ENCODE measurements around the gene SCGB1C2. TPM values are rescaled to one million over a fixed set of nuclear protein-coding genes. Genes with fewer than 3 reads are reported as not detected.

SCGB1C2 gene
- total RNA-seq, 1 donor from 2014 or later, result not detected

- no peaks in the 10 kb centered on the region for H3K4me1 ChIP-seq
- H3K9me3 ChIP-seq, result no peaks in the 10 kb centered on the region
- H3K27ac ChIP-seq, result no peak overlapping the region
- no peaks in the 10 kb centered on the region for H3K36me3 ChIP-seq
- no peak for DNase-seq (ENCODE audit: extremely low spot score in 2 of 2)
- H3K27me3 ChIP-seq, result no peaks in the 10 kb centered on the region
- intact Hi-C loops (cut with DNase I), result no loop called here
- H3K4me3 ChIP-seq, result no peak overlapping the region
- TF ChIP-seq POLR2AphosphoS5 (IDR thresholded peaks at IDR 0.05; ENCODE audit: insufficient read depth in 1 of 2, low read depth in 1 of 2), result no peak
- TF ChIP-seq POLR2A (IDR thresholded peaks at IDR 0.05), result no peak
- TF ChIP-seq CTCF (IDR thresholded peaks at IDR 0.05), result no peak
Observed at GRCh38 chr17:142102-142661, 4.8 kb downstream of the SCGB1C2 start.

- no peaks in the 10 kb centered on the region for H3K9me3 ChIP-seq
- TF ChIP-seq POLR2A (IDR thresholded peaks at IDR 0.05) (no peak), POLR2AphosphoS5 (IDR thresholded peaks at IDR 0.05; ENCODE audit: insufficient read depth in 1 of 2, low read depth in 1 of 2) (no peak), CTCF (IDR thresholded peaks at IDR 0.05) (no peak)
- no peak for DNase-seq (ENCODE audit: extremely low spot score in 2 of 2)
- no peak overlapping the region for H3K27ac ChIP-seq
- intact Hi-C loops (cut with DNase I), result no loop called here
- no peak overlapping the region for H3K4me3 ChIP-seq
- H3K4me1 ChIP-seq, result no peaks in the 10 kb centered on the region
- no peaks in the 10 kb centered on the region for H3K36me3 ChIP-seq
- no peaks in the 10 kb centered on the region for H3K27me3 ChIP-seq
Observed at GRCh38 chr17:142876-143784, 5.8 kb downstream of the SCGB1C2 start.

GRCh38 chr17:143785-144281, 6.5 kb downstream of the SCGB1C2 start:
- Histone ChIP-seq H3K27me3 (no peaks in the 10 kb centered on the region), H3K36me3 (no peaks in the 10 kb centered on the region), H3K27ac (no peak overlapping the region), H3K9me3 (no peaks in the 10 kb centered on the region), H3K4me3 (no peak overlapping the region), H3K4me1 (no peaks in the 10 kb centered on the region)
- intact Hi-C loops (cut with DNase I), result no loop called here
- no peak for DNase-seq (ENCODE audit: extremely low spot score in 2 of 2)
- TF ChIP-seq POLR2A (IDR thresholded peaks at IDR 0.05) (no peak), CTCF (IDR thresholded peaks at IDR 0.05) (peak; percentile 69 to 94 (median 83)), POLR2AphosphoS5 (IDR thresholded peaks at IDR 0.05; ENCODE audit: insufficient read depth in 1 of 2, low read depth in 1 of 2) (peak in 1 of 2 donors; percentile 52)

- no peak overlapping the region for H3K4me3 ChIP-seq
- intact Hi-C loops (cut with DNase I), result no loop called here
- DNase-seq (ENCODE audit: extremely low spot score in 2 of 2), result no peak
- H3K27ac ChIP-seq, result no peak overlapping the region
- no peaks in the 10 kb centered on the region for H3K27me3 ChIP-seq
- H3K9me3 ChIP-seq, result no peaks in the 10 kb centered on the region
- no peaks in the 10 kb centered on the region for H3K4me1 ChIP-seq
- TF ChIP-seq POLR2AphosphoS5 (IDR thresholded peaks at IDR 0.05; ENCODE audit: insufficient read depth in 1 of 2, low read depth in 1 of 2), result no peak
- no peak for TF ChIP-seq POLR2A (IDR thresholded peaks at IDR 0.05)
- no peak for TF ChIP-seq CTCF (IDR thresholded peaks at IDR 0.05)
- no peaks in the 10 kb centered on the region for H3K36me3 ChIP-seq
Observed at GRCh38 chr17:144936-145670, 7.7 kb downstream of the SCGB1C2 start.
